Keratinocyte (primary cell): ENCODE data around the gene RGL1. TPM values are rescaled to one million over a fixed set of nuclear protein-coding genes. Genes with fewer than 3 reads are reported as not detected.

Experiments
- DNase-seq: peaks from one replicate; pipeline ENCODE4 v3.0.0-alpha.2; 2011; ENCODE audit warnings: low read depth, missing footprints, low spot score
- FAIRE-seq: peaks from 2 replicates; lab custom pipeline; 2011; peaks lifted over from hg19 to GRCh38; lab: Jason Lieb, UNC
- H2AFZ ChIP-seq: 2 replicates; pipeline ENCODE4 v1.6.0; 2012; ENCODE audit warnings: low read length, control low read depth, inconsistent platforms; ENCODE audit not compliant: control insufficient read depth
- H3K27ac ChIP-seq: 2 replicates; pipeline ENCODE4 v1.5.1; 2011; ENCODE audit warnings: low read length; ENCODE audit not compliant: control insufficient read depth, insufficient read depth
- H3K27me3 ChIP-seq: 3 replicates; pipeline ENCODE4 v1.6.0; 2011; ENCODE audit warnings: low read length; ENCODE audit not compliant: control insufficient read depth, insufficient read depth; ENCODE audit errors: extremely low read depth
- H3K36me3 ChIP-seq, 2 experiments: 2 replicates in 1 of 2; 3 replicates in 1 of 2; pipeline ENCODE4 v1.5.1; 2011; ENCODE audit warnings: low read length in 2 of 2, mild to moderate bottlenecking in 1 of 2; ENCODE audit not compliant: control insufficient read depth in 2 of 2, insufficient read depth in 2 of 2; ENCODE audit errors: extremely low read depth in 1 of 2
- H3K4me1 ChIP-seq: 3 replicates; pipeline ENCODE4 v1.5.1; 2011; ENCODE audit warnings: low read length; ENCODE audit not compliant: control insufficient read depth, insufficient read depth; ENCODE audit errors: extremely low read depth
- H3K4me2 ChIP-seq: 3 replicates; pipeline ENCODE4 v1.6.0; 2011; ENCODE audit warnings: low read depth, low read length; ENCODE audit not compliant: control insufficient read depth, insufficient read depth; ENCODE audit errors: extremely low read depth
- H3K4me3 ChIP-seq, 3 experiments: fragments of 200-600 bp in 1 of 3; sonication (generic) in 1 of 3; 2 replicates in 2 of 3; 3 replicates in 1 of 3; pipeline ENCODE4 v1.5.1; 2011 to 2016; ENCODE audit warnings: low read length in 3 of 3, mild to moderate bottlenecking in 3 of 3, control low read depth in 2 of 3, inconsistent platforms in 1 of 3, low read depth in 1 of 3, mixed read lengths in 1 of 3, mixed run types in 1 of 3, moderate library complexity in 1 of 3; ENCODE audit not compliant: control insufficient read depth in 2 of 3, insufficient read depth in 2 of 3; ENCODE audit errors: extremely low read depth in 1 of 3
- H3K79me2 ChIP-seq: 2 replicates; pipeline ENCODE4 v1.6.0; 2012; ENCODE audit warnings: low read length; ENCODE audit not compliant: control insufficient read depth, insufficient read depth
- H3K9ac ChIP-seq: 3 replicates; pipeline ENCODE4 v1.6.0; 2011; ENCODE audit warnings: low read length; ENCODE audit not compliant: control insufficient read depth, insufficient read depth; ENCODE audit errors: extremely low read depth
- H3K9me1 ChIP-seq: 3 replicates; pipeline ENCODE4 v1.6.0; 2011; ENCODE audit warnings: low read length; ENCODE audit not compliant: control insufficient read depth, insufficient read depth; ENCODE audit errors: extremely low read depth
- H3K9me3 ChIP-seq: 2 replicates; pipeline ENCODE4 v1.5.1; 2012; ENCODE audit warnings: low read depth, low read length; ENCODE audit not compliant: control insufficient read depth
- H4K20me1 ChIP-seq: 3 replicates; pipeline ENCODE4 v1.6.0; 2011; ENCODE audit warnings: low read length; ENCODE audit not compliant: control insufficient read depth, insufficient read depth; ENCODE audit errors: extremely low read depth
- EZH2 ChIP-seq: IDR thresholded peaks from one replicate; pipeline ENCODE4 v1.6.1; 2012; ENCODE audit warnings: inconsistent platforms, mild to moderate bottlenecking, low read length, moderate library complexity
- dilution Hi-C: fragments of 300-500 bp; cut with MboI; formaldehyde crosslinking; loops from one replicate; pipeline ENCODE4 v1.7.0; 2020; ENCODE audit warnings: low sequenced_read_pairs; ENCODE audit not compliant: extremely low pct_ligation_motif_present
- polyA plus RNA-seq, 5 experiments: library from polyadenylated mRNA; depleted of rRNA in 3 of 5; stranded (reverse) in 3 of 5; stranded (forward) in 1 of 5; unstranded in 1 of 5; fragments of >200 nt; gene quantifications; 1 replicate in 1 of 5; 2 replicates in 3 of 5; 3 replicates in 1 of 5; pipeline versions ENCODE4 v1.2.1 to v1.2.3, GENCODE V29; 2011 to 2012; ENCODE audit warnings: missing spikeins in 2 of 5, low read depth in 1 of 5, low replicate concordance in 1 of 5
- TF ChIP-seq, protein P1 (sequence below), 3 experiments: IDR thresholded peaks in 1 of 3; conservative IDR thresholded peaks in 1 of 3; optimal IDR thresholded peaks in 1 of 3; 2 replicates in 2 of 3; 3 replicates in 1 of 3; pipeline versions ENCODE3 to v1.5.1; 2011; ENCODE audit warnings: low read length in 3 of 3, mild to moderate bottlenecking in 3 of 3, moderate library complexity in 2 of 3, control low read depth in 1 of 3, inconsistent platforms in 1 of 3; ENCODE audit not compliant: insufficient read depth in 2 of 3; ENCODE audit errors: extremely low read depth in 1 of 3

RGL1 gene
- polyA plus RNA-seq, 1 donor (not counting 4 experiments of a cell fraction or from before 2014, with no cell fraction given): 1.2 TPM

DNA sequence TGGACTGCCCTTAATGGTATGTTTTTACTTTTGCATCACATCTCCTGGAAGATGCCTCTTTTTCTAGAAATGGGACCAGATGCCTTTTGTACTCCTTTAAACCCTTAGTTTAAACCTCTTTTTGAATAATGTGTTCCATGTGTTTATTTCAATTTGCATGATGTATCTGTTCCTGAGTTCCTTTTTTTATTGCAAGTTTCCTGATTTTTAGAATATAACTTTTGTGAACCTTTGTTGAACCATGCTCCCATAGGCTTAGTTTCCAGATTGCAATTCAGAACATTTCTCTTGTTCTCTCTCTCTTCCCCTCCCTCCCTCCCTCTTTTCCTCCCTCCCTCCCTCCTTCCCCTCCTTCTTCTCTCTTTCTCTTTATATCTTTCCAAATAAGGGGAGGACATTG is 81.9 kb downstream of the RGL1 start:
- no peak overlapping the region for H3K4me3 ChIP-seq
- no peak for FAIRE-seq

DNA sequence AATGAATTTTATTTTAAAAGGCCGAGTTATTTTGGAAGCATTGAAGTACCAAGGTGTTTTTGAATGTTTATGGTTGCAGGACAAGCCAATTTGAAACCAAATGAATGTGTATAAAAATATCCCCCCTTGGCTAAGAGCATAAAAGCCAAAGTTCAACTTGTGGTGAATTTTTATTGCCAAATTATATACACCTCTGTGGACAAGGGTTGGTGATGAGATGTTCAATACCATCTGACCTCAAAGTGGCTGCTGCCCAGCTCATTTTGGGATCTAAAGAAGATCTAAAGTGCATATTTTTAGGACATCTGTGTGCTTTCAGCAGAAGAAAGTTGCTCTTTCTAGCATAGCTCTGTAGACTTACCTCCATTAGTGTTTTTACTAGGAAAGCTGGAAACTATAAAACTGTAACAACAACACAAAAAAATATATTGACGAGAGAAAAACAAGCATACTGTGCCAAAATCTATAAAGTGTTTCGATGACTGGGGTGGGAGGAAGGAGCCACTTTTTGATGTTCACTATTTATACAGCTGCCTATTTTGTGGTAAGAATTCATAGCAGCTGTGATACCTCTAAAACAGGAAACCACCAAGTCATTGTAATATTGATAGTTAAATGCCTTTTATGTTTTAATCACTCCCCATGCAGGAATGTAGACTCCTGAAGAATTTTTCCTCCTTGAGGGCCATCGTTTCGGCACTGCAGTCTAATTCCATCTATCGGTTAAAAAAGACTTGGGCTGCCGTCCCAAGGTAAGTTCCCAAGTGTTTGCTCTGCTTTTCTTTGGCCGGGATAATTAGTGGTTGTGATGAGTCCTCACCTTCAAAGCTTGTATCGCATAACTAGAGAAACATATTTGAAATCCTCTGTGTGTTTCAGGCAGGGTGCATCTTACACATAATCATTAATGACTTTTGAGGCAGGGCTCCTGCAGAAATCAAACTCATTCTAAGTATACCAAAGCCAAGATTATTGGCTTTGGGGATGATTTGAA is 83.2 kb downstream of the RGL1 start:
- H3K9me1 ChIP-seq: no peaks in the 10 kb centered on the region

More for the DNA sequence above, 81.9 kb downstream of the RGL1 start:
- Histone ChIP-seq H3K27ac (no peak overlapping the region), H2AFZ (no peak overlapping the region), H3K36me3 (no peaks in the 10 kb centered on the region), H3K79me2 (no peaks in the 10 kb centered on the region), H3K9me3 (no peaks in the 10 kb centered on the region), H3K4me2 (no peak overlapping the region), H4K20me1 (no peaks in the 10 kb centered on the region), H3K4me1 (peaks cover 11% of the 10 kb centered on the region), H3K9me1 (no peaks in the 10 kb centered on the region), H3K27me3 (no peaks in the 10 kb centered on the region), H3K9ac (no peak overlapping the region)
- no peak for TF ChIP-seq EZH2
- TF ChIP-seq, protein P1, sequence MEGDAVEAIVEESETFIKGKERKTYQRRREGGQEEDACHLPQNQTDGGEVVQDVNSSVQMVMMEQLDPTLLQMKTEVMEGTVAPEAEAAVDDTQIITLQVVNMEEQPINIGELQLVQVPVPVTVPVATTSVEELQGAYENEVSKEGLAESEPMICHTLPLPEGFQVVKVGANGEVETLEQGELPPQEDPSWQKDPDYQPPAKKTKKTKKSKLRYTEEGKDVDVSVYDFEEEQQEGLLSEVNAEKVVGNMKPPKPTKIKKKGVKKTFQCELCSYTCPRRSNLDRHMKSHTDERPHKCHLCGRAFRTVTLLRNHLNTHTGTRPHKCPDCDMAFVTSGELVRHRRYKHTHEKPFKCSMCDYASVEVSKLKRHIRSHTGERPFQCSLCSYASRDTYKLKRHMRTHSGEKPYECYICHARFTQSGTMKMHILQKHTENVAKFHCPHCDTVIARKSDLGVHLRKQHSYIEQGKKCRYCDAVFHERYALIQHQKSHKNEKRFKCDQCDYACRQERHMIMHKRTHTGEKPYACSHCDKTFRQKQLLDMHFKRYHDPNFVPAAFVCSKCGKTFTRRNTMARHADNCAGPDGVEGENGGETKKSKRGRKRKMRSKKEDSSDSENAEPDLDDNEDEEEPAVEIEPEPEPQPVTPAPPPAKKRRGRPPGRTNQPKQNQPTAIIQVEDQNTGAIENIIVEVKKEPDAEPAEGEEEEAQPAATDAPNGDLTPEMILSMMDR (optimal IDR thresholded peaks at IDR 0.05 in 1 of 3, IDR thresholded peaks at IDR 0.05 in 1 of 3, conservative IDR thresholded peaks at IDR 0.05 in 1 of 3; ENCODE audit: extremely low read depth in 1 of 3, insufficient read depth in 2 of 3, low read length in 3 of 3): no peak
- DNase-seq: no peak
- dilution Hi-C loops: no loop called here

More for the DNA sequence above, 83.2 kb downstream of the RGL1 start:
- H3K4me2 ChIP-seq: no peak overlapping the region
- H2AFZ ChIP-seq: no peak overlapping the region
- H3K4me3 ChIP-seq: no peak overlapping the region
- H3K27ac ChIP-seq: no peak overlapping the region
- dilution Hi-C loops: no loop called here
- no peaks in the 10 kb centered on the region for H3K79me2 ChIP-seq
- DNase-seq: no peak
- no peaks in the 10 kb centered on the region for H3K9me3 ChIP-seq
- H3K36me3 ChIP-seq: no peaks in the 10 kb centered on the region
- no peak for FAIRE-seq
- no peaks in the 10 kb centered on the region for H3K27me3 ChIP-seq
- H4K20me1 ChIP-seq: no peaks in the 10 kb centered on the region
- H3K4me1 ChIP-seq: no peaks in the 10 kb centered on the region
- no peak overlapping the region for H3K9ac ChIP-seq
- TF ChIP-seq EZH2: no peak
- TF ChIP-seq, protein P1 (optimal IDR thresholded peaks at IDR 0.05 in 1 of 3, IDR thresholded peaks at IDR 0.05 in 1 of 3, conservative IDR thresholded peaks at IDR 0.05 in 1 of 3; ENCODE audit: extremely low read depth in 1 of 3, insufficient read depth in 2 of 3, low read length in 3 of 3): no peak
